ENCODE results near the gene CACNA1B. TPM values are rescaled to one million over a fixed set of nuclear protein-coding genes. Genes with fewer than 3 reads are reported as not detected.

CACNA1B gene
- total and polyA plus RNA-seq, 9 donors, result 0.01 to 3.8 (median 0.16) TPM; not detected in 1

GRCh38 chr9:137873408-137873807 lies 4.2 kb upstream of the CACNA1B start:
- WGBS, 3 donors, result 73 to 79% (median 74%) methylated on average over 8 of the region's 8 CpGs
- Histone ChIP-seq H3K4me3 (no peak overlapping the region), H3K27me3 (no peaks in the 10 kb centered on the region), H3K36me3 (no peaks in the 10 kb centered on the region), H3K27ac (no peak overlapping the region), H3K9me3 (no peaks in the 10 kb centered on the region), H3K4me1 (ENCODE audit: insufficient read depth) (peaks cover 3% of the 10 kb centered on the region)
- TF ChIP-seq CTCF (IDR thresholded peaks at IDR 0.05) (no peak), EP300 (IDR thresholded peaks at IDR 0.05) (no peak), POLR2A (IDR thresholded peaks at IDR 0.05) (no peak)
- DNase-seq, result no peak
- intact Hi-C loops (cut with DNase I), result no loop called here

GRCh38 chr9:137873858-137874362 lies 3.7 kb upstream of the CACNA1B start:
- H3K9me3 ChIP-seq, result no peaks in the 10 kb centered on the region
- no peak for DNase-seq
- intact Hi-C loops (cut with DNase I), result no loop called here
- H3K27me3 ChIP-seq, result no peaks in the 10 kb centered on the region
- H3K36me3 ChIP-seq, result no peaks in the 10 kb centered on the region
- peaks cover 5% of the 10 kb centered on the region for H3K4me1 ChIP-seq (ENCODE audit: insufficient read depth)
- H3K4me3 ChIP-seq, result no peak overlapping the region
- 73 to 81% (median 79%) methylated on average over 9 of the region's 9 CpGs for WGBS, 3 donors
- TF ChIP-seq CTCF (IDR thresholded peaks at IDR 0.05) (no peak), EP300 (IDR thresholded peaks at IDR 0.05) (no peak), POLR2A (IDR thresholded peaks at IDR 0.05) (no peak)
- H3K27ac ChIP-seq, result no peak overlapping the region

GRCh38 chr9:137875354-137875753 lies 2.2 kb upstream of the CACNA1B start:
- H3K27me3 ChIP-seq, result no peaks in the 10 kb centered on the region

GRCh38 chr9:137875846-137876245 lies 1.7 kb upstream of the CACNA1B start:
- H3K36me3 ChIP-seq, result no peaks in the 10 kb centered on the region
- H3K27me3 ChIP-seq, result no peaks in the 10 kb centered on the region
- peaks cover 5% of the 10 kb centered on the region for H3K4me1 ChIP-seq (ENCODE audit: insufficient read depth)
- no peak for DNase-seq
- TF ChIP-seq CTCF (IDR thresholded peaks at IDR 0.05) (no peak), POLR2A (IDR thresholded peaks at IDR 0.05) (no peak), EP300 (IDR thresholded peaks at IDR 0.05) (no peak)
- no peak overlapping the region for H3K27ac ChIP-seq
- WGBS, 3 donors, result 80 to 87% (median 86%) methylated on average over 10 of the region's 10 CpGs
- intact Hi-C loops (cut with DNase I), result no loop called here
- no peaks in the 10 kb centered on the region for H3K9me3 ChIP-seq
- H3K4me3 ChIP-seq, result no peak overlapping the region

More at GRCh38 chr9:137875354-137875753, 2.2 kb upstream of the CACNA1B start:
- H3K4me3 ChIP-seq, result no peak overlapping the region
- H3K27ac ChIP-seq, result no peak overlapping the region
- H3K9me3 ChIP-seq, result no peaks in the 10 kb centered on the region
- intact Hi-C loops (cut with DNase I), result no loop called here
- H3K36me3 ChIP-seq, result no peaks in the 10 kb centered on the region
- H3K4me1 ChIP-seq (ENCODE audit: insufficient read depth), result peaks cover 5% of the 10 kb centered on the region
- TF ChIP-seq POLR2A (IDR thresholded peaks at IDR 0.05) (no peak), CTCF (IDR thresholded peaks at IDR 0.05) (no peak), EP300 (IDR thresholded peaks at IDR 0.05) (no peak)
- no peak for DNase-seq
- 68 to 83% (median 75%) methylated on average over 14 of the region's 14 CpGs for WGBS, 3 donors
